Urinary bladder (tissue), 4 donors: ENCODE results near the gene UBXN4. TPM values are rescaled to one million over a fixed set of nuclear protein-coding genes. Genes with fewer than 3 reads are reported as not detected.
A peak's percentile ranks its signal among the peaks of the same experiment; 100 is the strongest.
"Not testable (repeated sequence)": the region's sequence is repeated elsewhere in the genome, so short reads cannot be mapped to it uniquely, and the experiment has no call there.

Experiments used
- DNase-seq: peaks from one replicate; pipeline ENCODE4 v3.0.0-alpha.2; 2015; ENCODE audit errors: extremely low spot score
- H3K27ac ChIP-seq: one replicate; pipeline ENCODE4 v1.5.1; 2013; ENCODE audit warnings: low read depth, mild to moderate bottlenecking, moderate library complexity
- H3K36me3 ChIP-seq: one replicate; pipeline ENCODE4 v1.6.1; 2013; ENCODE audit warnings: mild to moderate bottlenecking, moderate library complexity; ENCODE audit not compliant: insufficient read depth
- H3K4me1 ChIP-seq: one replicate; pipeline ENCODE4 v1.6.1; 2013; ENCODE audit warnings: mild to moderate bottlenecking, moderate library complexity; ENCODE audit not compliant: insufficient read depth
- H3K4me3 ChIP-seq: one replicate; pipeline ENCODE4 v1.5.1; 2013; ENCODE audit warnings: low read depth, low read length
- WGBS: extraction: QIAGEN DNeasy Blood & Tissue Kit; methylation state at CpG from one replicate; pipeline ENCODE4 v1.1.7; 2013; 5-methylcytosine and 5-hydroxymethylcytosine counted together
- polyA plus RNA-seq: library from polyadenylated mRNA; stranded (reverse); fragments of 200-250 nt; gene quantifications from one replicate; pipeline ENCODE4 v1.2.3, GENCODE V29; 2013
- total RNA-seq: library from RNA; depleted of rRNA; stranded (reverse); fragments of >200 nt; gene quantifications from one replicate; pipeline ENCODE4 v1.2.3, GENCODE V29; 2014
- donor health status: healthy with polysubstance abuse.
- donor health status: healthy.

UBXN4 gene
- total RNA-seq: 107 TPM
- 46.6 TPM for polyA plus RNA-seq

- Histone ChIP-seq H3K36me3 (no peaks in the 10 kb centered on the region), H3K4me1 (no peaks in the 10 kb centered on the region), H3K27ac (peak within 1 kb of the TSS; percentile 99), H3K4me3 (peak within 1 kb of the TSS; percentile 86)
- DNase-seq: peak; percentile 93
- 1% methylated on average over 93 of the region's 93 CpGs for WGBS
These were observed at the start of gene UBXN4 for GRCh38 chr2:135741395-135742324. UBXN4 (plus strand) TSS chr2:135741855; CDS start chr2:135741930, 75 bp downstream.

GRCh38 chr2:135694711-135695110, 46.9 kb upstream of the UBXN4 start:
- Histone ChIP-seq H3K4me3 (no peak overlapping the region), H3K36me3 (peaks cover 1% of the 10 kb centered on the region), H3K27ac (no peak overlapping the region), H3K4me1 (no peaks in the 10 kb centered on the region)
- no peak for DNase-seq
- 74% methylated on average over 2 of the region's 2 CpGs for WGBS

- H3K27ac ChIP-seq: no peak overlapping the region
- WGBS: 92% methylated on average over 2 of the region's 2 CpGs
- H3K4me3 ChIP-seq: no peak overlapping the region
These were observed 42.8 kb upstream of the UBXN4 start for GRCh38 chr2:135698838-135699237.

GRCh38 chr2:135701442-135701841, 40.2 kb upstream of the UBXN4 start:
- Histone ChIP-seq H3K4me1 (no peaks in the 10 kb centered on the region), H3K36me3 (no peaks in the 10 kb centered on the region), H3K4me3 (no peak overlapping the region), H3K27ac (no peak overlapping the region)
- WGBS: 95% methylated on average over 2 of the region's 2 CpGs
- no peak for DNase-seq

More at GRCh38 chr2:135698838-135699237, 42.8 kb upstream of the UBXN4 start:
- H3K4me1 ChIP-seq: no peaks in the 10 kb centered on the region
- no peak for DNase-seq
- H3K36me3 ChIP-seq: peaks cover 1% of the 10 kb centered on the region

- DNase-seq: no peak
- H3K4me3 ChIP-seq: no peak overlapping the region
- H3K36me3 ChIP-seq: no peaks in the 10 kb centered on the region
- WGBS: 44% methylated on average over 1 of the region's 1 CpG
- H3K27ac ChIP-seq: no peak overlapping the region
- H3K4me1 ChIP-seq: no peaks in the 10 kb centered on the region
These were observed 38.4 kb upstream of the UBXN4 start for GRCh38 chr2:135703300-135703699.

- WGBS: 90% methylated on average over 5 of the region's 5 CpGs
- H3K36me3 ChIP-seq, DNase-seq, H3K4me1 ChIP-seq, H3K27ac ChIP-seq, H3K4me3 ChIP-seq: not testable (repeated sequence)
These were observed 37.6 kb upstream of the UBXN4 start for GRCh38 chr2:135704075-135704474.

GRCh38 chr2:135708159-135708558, 33.5 kb upstream of the UBXN4 start:
- peaks cover 2% of the 10 kb centered on the region for H3K36me3 ChIP-seq
- 96% methylated on average over 4 of the region's 4 CpGs for WGBS

GRCh38 chr2:135709992-135710391, 31.7 kb upstream of the UBXN4 start:
- 61% methylated on average over 6 of the region's 6 CpGs for WGBS
- peak; percentile 11 for DNase-seq

More at GRCh38 chr2:135708159-135708558, 33.5 kb upstream of the UBXN4 start:
- Histone ChIP-seq H3K4me1 (no peaks in the 10 kb centered on the region), H3K27ac (no peak overlapping the region), H3K4me3 (no peak overlapping the region)
- no peak for DNase-seq

GRCh38 chr2:135715086-135715485, 26.6 kb upstream of the UBXN4 start:
- not testable (repeated sequence) for H3K4me3 ChIP-seq, DNase-seq, H3K4me1 ChIP-seq, H3K36me3 ChIP-seq, H3K27ac ChIP-seq
- WGBS: 94% methylated on average over 9 of the region's 9 CpGs

More at GRCh38 chr2:135709992-135710391, 31.7 kb upstream of the UBXN4 start:
- H3K36me3 ChIP-seq: peaks cover 2% of the 10 kb centered on the region
- no peak overlapping the region for H3K27ac ChIP-seq
- no peaks in the 10 kb centered on the region for H3K4me1 ChIP-seq
- no peak overlapping the region for H3K4me3 ChIP-seq

- Histone ChIP-seq H3K4me1 (no peaks in the 10 kb centered on the region), H3K4me3 (no peak overlapping the region), H3K36me3 (no peaks in the 10 kb centered on the region), H3K27ac (no peak overlapping the region)
- 85% methylated on average over 2 of the region's 2 CpGs for WGBS
- DNase-seq: no peak
These were observed 13.5 kb upstream of the UBXN4 start for GRCh38 chr2:135728064-135728743.

GRCh38 chr2:135732561-135732960, 9.1 kb upstream of the UBXN4 start:
- Histone ChIP-seq H3K36me3 (no peaks in the 10 kb centered on the region), H3K27ac (no peak overlapping the region), H3K4me3 (no peak overlapping the region), H3K4me1 (no peaks in the 10 kb centered on the region)
- no peak for DNase-seq
- WGBS: 87% methylated on average over 5 of the region's 5 CpGs

- no peaks in the 10 kb centered on the region for H3K4me1 ChIP-seq
- no peak overlapping the region for H3K27ac ChIP-seq
- H3K4me3 ChIP-seq: no peak overlapping the region
- WGBS: 91% methylated on average over 2 of the region's 2 CpGs
- no peaks in the 10 kb centered on the region for H3K36me3 ChIP-seq
- no peak for DNase-seq
These were observed 8.6 kb upstream of the UBXN4 start for GRCh38 chr2:135733045-135733444.

GRCh38 chr2:135736546-135736945, 5.1 kb upstream of the UBXN4 start:
- 94% methylated on average over 5 of the region's 5 CpGs for WGBS

GRCh38 chr2:135740206-135740605, 1.4 kb upstream of the UBXN4 start:
- Histone ChIP-seq H3K27ac (no peak overlapping the region), H3K4me3 (no peak overlapping the region), H3K36me3 (no peaks in the 10 kb centered on the region), H3K4me1 (no peaks in the 10 kb centered on the region)
- DNase-seq: no peak
- WGBS: 87% methylated on average over 3 of the region's 3 CpGs

More at GRCh38 chr2:135736546-135736945, 5.1 kb upstream of the UBXN4 start:
- Histone ChIP-seq H3K4me3 (no peak overlapping the region), H3K4me1 (no peaks in the 10 kb centered on the region), H3K36me3 (no peaks in the 10 kb centered on the region), H3K27ac (no peak overlapping the region)
- no peak for DNase-seq
